Stimulated activated CD8-positive, alpha-beta memory T cell treated with anti-CD3 and anti-CD28 coated beads, Interleukin-4, amount 100 ng/mL, for 24 hours (primary cell): Measurements from ENCODE around the gene RARB.

ENCODE experiments used
- DNase-seq: peaks from one replicate; pipeline ENCODE4 v3.0.0-alpha.2; 2020; ENCODE audit warnings: low read depth

Gene RARB

GRCh38 chr3:25554376-25554775 is 126.3 kb downstream of the RARB start:
- no peak for DNase-seq

GRCh38 chr3:25555695-25556437 is 127.8 kb downstream of the RARB start:
- DNase-seq: no peak

GRCh38 chr3:25556447-25556846 is 128.4 kb downstream of the RARB start:
- no peak for DNase-seq

- no peak for DNase-seq
Observed at GRCh38 chr3:25557694-25558093, 129.6 kb downstream of the RARB start.

GRCh38 chr3:25558121-25558520 is 130.1 kb downstream of the RARB start:
- no peak for DNase-seq

GRCh38 chr3:25558796-25559195 is 130.7 kb downstream of the RARB start:
- DNase-seq: no peak

- no peak for DNase-seq
Observed at GRCh38 chr3:25563601-25564000, 135.5 kb downstream of the RARB start.

- DNase-seq: no peak
Observed at GRCh38 chr3:25564075-25564474, 136.0 kb downstream of the RARB start.

- no peak for DNase-seq
Observed at GRCh38 chr3:25565807-25566206, 137.7 kb downstream of the RARB start.

GRCh38 chr3:25566358-25566920 is 138.4 kb downstream of the RARB start:
- no peak for DNase-seq

GRCh38 chr3:25567388-25567787 is 139.3 kb downstream of the RARB start:
- no peak for DNase-seq

GRCh38 chr3:25567806-25568524 is 139.9 kb downstream of the RARB start:
- no peak for DNase-seq

- no peak for DNase-seq
Observed at GRCh38 chr3:25568525-25569078, 140.5 kb downstream of the RARB start.

- no peak for DNase-seq
Observed at GRCh38 chr3:25571285-25571684, 143.2 kb downstream of the RARB start.

- DNase-seq: no peak
Observed at GRCh38 chr3:25572336-25572735, 144.3 kb downstream of the RARB start.

GRCh38 chr3:25572919-25573385 is 144.9 kb downstream of the RARB start:
- no peak for DNase-seq

- no peak for DNase-seq
Observed at GRCh38 chr3:25573386-25574171, 145.5 kb downstream of the RARB start.

- DNase-seq: no peak
Observed at GRCh38 chr3:25574172-25574765, 146.2 kb downstream of the RARB start.

GRCh38 chr3:25575001-25575400 is 146.9 kb downstream of the RARB start:
- no peak for DNase-seq

GRCh38 chr3:25576146-25576545 is 148.1 kb downstream of the RARB start:
- DNase-seq: no peak

- no peak for DNase-seq
Observed at GRCh38 chr3:25576831-25577454, 148.9 kb downstream of the RARB start.
